Measurements from ENCODE around the gene AKAP7. TPM values are rescaled to one million over a fixed set of nuclear protein-coding genes. Genes with fewer than 3 reads are reported as not detected.

AKAP7 gene
- total RNA-seq, 1 donor from 2014 or later, result 10.9 TPM

DNA sequence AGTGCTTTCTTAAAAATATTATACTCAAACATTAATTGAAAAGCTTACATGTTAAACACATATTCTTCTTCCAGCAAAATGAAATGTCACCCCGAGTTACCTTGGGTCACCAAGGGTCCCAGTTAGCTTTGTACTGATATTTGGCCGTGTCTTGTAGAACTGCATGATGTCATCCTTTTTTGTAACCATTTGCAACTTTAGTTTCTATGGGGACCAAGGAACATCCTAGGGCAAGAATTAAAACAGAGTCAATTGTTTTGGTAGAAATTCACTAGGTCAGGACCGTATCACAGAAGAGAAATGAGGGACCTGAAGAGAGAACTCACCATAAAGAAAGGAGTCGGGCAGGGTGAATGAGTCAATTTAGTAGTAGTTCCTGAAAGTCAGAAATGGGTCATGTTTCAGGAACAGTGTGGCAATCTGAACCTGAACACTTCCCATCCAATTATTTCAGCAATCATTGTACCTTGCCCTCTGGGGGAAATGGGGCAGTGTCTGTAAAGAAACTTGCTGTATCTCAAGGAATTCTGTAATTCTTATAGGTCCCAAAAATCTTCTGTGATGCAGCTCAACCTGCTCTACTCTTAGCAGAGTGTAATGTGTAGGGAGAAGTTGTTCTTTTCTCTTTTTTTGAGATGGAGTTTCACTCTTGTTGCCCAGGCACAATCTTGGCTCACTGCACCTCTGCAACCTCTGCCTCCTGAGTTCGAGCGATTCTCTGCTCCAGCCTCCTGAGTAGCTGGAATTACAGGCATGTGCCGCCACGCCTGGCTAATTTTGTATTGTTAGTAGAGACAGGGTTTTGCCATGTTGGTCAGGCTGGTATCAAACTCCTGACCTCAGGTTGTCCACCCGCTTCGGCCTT, 5.3 kb upstream of the AKAP7 start:
- intact Hi-C loops (cut with DNase I), result no loop called here

DNA sequence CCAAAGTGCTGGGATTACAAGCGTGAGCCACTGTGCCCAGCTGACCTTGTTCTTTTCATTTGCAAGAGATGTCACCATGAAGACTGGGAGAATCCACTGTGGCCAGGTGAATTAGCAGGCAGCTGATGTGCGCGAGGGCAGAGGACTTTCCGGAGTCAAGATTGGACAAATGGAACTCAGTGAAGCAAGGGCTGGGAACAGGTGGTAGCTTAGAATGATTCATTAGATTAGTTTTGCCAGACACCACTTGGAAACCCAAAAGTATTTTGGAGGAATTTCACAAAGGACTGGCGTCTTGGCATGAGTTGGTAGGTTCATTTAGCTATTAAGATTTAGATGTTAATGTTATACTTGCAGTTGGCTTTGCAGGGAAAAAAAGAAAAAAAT, 4.7 kb upstream of the AKAP7 start:
- intact Hi-C loops (cut with DNase I), result no loop called here
- no peak for DNase-seq (ENCODE audit: low spot score)

More for the DNA sequence above, 5.3 kb upstream of the AKAP7 start:
- no peak for DNase-seq (ENCODE audit: low spot score)

DNA sequence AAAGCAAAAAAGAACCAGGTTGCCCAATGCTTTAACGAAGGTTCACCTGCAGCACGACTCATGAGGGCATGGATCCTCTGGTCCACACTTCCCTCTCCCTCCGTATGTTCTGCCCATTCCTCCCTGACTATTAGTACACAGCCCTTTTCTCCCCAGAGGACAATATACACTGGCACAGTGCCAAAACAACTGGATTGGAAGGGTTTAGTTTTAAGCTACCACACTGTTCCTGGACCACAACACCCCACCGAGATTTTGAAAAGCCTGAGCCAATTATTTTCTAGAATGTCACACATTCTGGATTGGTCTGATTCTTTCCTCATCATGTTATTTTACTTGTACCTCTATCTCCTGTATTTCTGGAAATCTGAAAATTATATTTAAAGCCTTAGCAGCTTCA, 2.9 kb upstream of the AKAP7 start:
- DNase-seq (ENCODE audit: low spot score), result no peak
- intact Hi-C loops (cut with DNase I), result no loop called here

DNA sequence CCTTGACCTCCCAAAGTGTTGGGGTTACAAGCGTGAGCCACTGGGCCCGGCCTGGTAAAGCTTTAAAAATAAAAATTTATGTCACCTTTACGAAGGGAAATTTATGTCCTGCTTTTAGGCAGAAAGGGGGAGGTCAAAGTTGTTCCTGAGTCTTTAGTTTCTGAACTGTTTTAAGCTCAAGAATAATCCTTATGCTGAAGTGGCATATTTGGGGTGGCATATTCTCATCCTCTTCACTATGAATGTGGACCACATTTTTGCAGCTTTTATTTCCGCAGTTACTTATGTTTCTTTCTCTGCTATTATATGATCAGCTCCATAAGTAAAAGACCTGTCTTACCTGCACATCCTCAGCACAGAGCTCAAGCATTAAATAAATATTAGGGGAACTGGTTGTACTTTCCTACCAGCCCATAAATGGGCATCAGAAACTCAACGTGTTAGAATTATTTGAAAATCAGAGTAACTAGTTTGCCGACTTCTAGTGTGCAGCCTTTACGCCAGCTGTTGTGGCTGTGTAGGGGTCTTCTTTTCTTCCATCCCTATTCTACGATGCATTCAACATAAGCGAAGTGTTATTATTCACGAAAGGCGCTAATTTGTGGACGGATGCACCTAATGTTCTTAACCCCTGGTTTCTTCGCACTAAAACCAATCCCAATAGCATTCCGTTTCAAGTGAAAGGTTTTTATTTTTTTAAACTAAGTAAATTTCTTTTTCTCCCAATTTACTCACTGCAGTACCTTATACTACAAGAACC, 867 bp upstream of the AKAP7 start:
- intact Hi-C loops (cut with DNase I), result no loop called here
- no peak for DNase-seq (ENCODE audit: low spot score)

DNA sequence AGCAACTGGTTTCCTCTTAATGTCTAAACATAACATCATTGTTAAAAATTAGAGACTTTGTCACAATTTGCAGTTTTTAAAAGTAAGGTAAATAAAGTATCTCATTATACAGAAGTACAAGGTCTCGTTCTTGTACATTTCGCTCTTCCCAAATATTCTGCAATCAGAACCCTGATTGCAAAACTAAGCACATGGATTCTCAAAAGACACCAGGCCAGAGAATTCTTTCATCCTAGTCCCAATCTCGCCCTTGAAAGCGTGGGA, 355 bp upstream of the AKAP7 start:
- DNase-seq (ENCODE audit: low spot score), result no peak
- intact Hi-C loops (cut with DNase I), result no loop called here

DNA sequence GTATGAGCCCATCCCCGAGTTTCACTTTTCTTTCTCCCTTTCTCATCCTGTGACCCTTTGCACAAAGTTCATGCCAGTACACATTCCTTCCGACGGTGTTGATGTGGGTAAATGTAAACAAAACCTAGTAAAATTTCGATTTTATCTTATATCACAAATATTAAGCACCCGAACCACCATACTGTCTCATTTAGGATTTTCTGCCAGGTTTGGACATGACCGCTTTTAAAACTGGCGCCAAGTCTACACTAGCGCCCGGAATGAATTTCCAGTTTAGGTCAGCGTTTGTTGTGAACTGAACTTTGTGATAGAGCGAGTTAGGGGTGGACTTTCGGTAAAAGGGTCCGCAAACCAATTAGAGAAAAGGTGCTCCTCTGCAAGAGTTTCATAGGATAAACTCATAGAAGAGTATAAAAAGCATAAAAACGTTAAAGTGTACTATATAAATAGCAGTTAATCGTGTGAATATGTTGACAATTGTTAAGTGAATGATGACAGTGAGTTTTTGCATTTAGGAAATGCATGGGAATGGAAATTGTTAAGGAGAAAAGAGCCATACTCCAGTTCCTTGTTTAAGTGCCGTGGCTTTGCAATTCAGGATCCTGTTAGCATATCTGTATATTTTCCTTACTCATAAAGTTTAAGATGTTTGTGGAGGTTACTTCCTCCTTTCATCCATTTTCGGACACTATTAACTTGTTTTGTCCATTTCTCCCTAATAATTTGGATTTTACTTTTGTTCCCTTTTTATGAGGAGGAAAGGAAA, 937 bp downstream of the AKAP7 start:
- no peak for DNase-seq (ENCODE audit: low spot score)
- intact Hi-C loops (cut with DNase I), result no loop called here

DNA sequence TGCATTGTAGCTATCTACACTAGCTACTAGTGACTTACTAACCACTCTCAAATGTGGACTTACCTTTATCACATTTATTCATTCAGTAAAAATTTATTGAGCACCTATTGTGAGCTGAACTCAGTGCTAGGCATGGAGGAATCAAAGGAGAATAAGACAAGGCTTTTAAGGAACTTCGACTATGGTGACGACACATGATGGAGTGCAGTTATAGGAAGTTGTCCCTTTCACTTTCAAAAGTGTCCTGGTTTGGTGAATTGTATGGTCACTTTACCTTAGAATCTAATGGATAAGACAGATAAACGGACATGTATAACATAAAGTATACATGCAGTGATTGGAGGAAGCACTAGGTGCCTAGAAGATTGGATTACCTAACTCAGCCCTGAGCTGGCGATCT, 4.3 kb downstream of the AKAP7 start:
- no peak for DNase-seq (ENCODE audit: low spot score)
- intact Hi-C loops (cut with DNase I), result no loop called here

DNA sequence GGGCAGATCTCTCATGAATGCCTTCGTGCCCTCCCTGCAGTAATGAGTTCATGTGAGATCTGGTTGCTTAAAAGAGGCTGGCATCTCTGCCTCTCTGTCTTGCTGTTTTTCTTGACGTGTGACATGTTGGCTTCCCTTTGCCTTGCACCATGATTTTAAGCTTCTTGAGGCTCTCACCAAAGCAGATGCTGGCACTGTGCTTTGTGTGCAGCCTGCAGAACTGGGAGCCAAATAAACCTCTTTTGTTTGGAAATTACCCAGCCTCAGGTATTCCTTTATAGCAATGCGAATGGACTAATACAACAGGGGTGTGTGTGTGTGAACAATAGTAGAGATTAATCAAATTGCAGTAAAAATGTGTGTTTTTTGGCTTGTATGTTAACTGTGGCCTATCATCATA, 8.1 kb downstream of the AKAP7 start:
- intact Hi-C loops (cut with DNase I), result no loop called here
- DNase-seq (ENCODE audit: low spot score), result no peak

DNA sequence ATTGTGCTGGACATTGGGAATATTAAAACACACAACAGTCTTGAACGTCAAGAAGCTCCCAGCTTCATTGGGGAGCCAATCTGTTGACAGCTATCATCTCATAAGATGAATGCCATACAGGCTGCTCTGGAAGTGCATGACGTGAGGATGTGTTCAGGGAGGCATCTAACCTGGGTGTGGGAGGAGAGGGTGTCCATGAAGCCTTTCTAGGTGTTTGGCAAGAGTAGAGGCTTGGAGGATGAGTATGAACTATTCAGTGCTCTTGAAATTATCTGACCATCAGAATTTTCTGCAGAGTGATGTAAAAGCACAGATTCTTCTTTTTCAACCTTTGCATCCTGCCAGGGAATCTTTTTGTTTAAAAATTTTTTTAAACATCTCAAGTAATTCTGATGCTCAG, 11.6 kb downstream of the AKAP7 start:
- no peak for DNase-seq (ENCODE audit: low spot score)
- intact Hi-C loops (cut with DNase I), result no loop called here

DNA sequence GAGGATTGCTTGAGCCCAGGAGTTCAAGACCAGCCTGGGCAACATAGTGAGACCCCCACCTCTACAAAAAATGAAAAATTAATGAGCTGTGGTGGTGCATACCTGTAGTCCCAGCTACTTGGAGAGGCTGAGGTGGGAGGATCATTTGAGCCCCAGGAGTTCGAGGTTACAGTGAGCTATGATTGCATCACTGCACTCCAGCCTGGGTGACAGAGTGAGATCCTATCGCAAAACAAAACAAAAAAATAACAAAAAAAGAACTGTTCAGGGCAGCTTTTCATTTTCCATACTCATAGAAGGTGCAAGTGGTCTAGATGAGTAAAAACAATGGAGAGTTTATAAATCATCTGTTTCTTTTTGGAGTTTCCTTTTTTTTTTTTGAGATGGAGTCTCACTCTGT, 21.1 kb downstream of the AKAP7 start:
- intact Hi-C loops (cut with DNase I), result no loop called here
- no peak for DNase-seq (ENCODE audit: low spot score)

DNA sequence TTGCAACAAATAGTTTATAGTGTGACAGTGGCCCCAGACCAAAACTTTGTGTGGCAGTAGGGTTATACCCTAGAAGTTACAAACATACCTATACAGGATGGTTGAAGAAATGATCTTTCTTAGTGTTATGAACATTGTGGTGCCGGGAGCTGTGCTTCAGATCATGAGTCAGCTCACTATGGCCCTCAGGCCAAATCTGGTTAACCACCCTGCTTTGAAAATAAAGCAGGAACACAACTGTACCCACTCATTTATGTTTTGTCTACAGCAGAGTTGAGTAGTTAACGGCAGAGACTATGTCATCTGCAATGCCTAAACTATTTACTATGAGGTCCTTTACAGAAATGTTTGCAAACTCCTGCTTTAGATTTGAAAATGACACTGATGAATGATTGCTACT, 24.3 kb downstream of the AKAP7 start:
- DNase-seq (ENCODE audit: low spot score), result no peak
- intact Hi-C loops (cut with DNase I), result no loop called here

DNA sequence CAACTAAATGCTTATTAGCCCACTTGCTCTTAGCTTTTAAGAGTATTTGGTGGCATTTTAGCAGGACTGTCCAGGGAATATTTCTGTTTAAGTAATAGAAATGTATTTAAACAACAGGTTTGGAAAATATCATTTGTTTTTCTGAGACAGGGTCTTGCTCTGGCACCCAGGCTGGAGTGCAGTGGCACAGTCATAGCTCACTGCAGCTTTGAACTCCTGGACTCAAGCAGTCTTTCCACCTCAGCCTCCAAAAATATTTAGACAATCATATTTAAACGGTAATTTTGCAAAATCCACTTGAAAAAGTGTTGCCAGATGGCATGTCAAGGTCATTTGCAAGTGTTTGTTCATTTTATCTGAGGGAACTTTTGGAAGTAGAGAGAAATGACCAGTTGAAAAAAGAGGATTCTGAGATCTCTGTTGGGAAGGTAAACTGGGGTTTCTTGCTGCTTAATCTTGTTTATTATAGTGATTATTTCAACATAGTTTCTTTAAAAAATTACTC, 25.0 kb downstream of the AKAP7 start:
- DNase-seq (ENCODE audit: low spot score), result no peak
- intact Hi-C loops (cut with DNase I), result no loop called here

DNA sequence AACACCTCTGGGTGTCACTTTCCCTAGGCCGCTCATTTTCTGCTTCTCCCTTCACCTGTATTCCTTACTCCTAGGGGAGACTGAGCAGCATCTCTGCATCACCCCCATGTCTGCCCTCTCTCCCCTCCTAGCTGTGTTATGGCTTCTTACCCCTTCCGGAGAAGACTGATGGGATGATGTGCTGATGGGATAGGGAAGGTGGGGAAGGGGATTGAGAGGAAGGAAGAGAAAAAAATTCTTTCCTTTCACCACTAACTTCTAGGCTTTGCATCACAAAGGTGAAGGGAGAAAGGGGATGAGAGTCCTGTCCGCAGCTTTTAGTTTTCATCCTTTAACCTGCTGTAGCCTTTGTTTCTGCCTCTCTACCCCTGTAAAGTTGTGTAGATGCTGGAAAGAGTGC, 26.7 kb downstream of the AKAP7 start:
- intact Hi-C loops (cut with DNase I), result no loop called here
- no peak for DNase-seq (ENCODE audit: low spot score)

DNA sequence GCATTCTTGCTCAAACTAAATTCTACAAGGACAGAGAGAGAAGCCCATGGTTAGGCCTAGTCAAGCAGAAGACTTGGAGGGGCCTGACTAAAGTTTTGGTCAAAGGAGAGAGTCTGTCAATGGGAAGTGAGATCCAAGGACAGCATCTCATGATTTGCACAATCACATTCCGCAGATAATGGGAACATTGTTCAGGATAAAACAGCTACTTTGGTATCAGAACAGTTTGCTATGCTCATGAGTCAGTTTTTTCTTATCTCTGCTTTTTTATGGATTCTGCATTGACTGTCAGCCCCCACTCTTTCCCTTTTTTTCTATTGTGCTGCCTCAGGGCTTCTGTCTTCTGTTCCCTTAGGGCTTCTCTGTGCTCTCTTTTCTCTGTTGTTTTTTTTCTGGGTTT, 28.6 kb downstream of the AKAP7 start:
- DNase-seq (ENCODE audit: low spot score), result no peak
- intact Hi-C loops (cut with DNase I), result no loop called here

DNA sequence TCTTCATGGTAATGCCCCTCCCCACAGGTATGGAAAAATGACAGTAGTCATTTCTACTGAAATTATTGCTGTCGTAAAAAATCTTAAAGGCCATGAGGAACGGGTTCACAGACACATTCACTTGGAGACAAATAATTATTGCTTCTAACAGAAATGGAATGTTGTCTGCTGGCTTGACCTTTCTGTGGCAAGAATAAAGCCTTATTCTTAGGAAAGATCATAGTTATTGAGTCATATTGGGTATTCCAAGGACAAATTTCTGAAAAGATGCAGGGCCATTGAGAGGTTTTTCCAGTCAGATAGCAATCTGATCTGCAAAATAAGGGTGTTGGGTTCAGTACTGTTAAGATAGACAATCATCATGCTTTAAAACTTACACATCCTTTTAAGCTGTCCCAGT, 29.2 kb downstream of the AKAP7 start:
- DNase-seq (ENCODE audit: low spot score), result no peak
- intact Hi-C loops (cut with DNase I), result no loop called here

DNA sequence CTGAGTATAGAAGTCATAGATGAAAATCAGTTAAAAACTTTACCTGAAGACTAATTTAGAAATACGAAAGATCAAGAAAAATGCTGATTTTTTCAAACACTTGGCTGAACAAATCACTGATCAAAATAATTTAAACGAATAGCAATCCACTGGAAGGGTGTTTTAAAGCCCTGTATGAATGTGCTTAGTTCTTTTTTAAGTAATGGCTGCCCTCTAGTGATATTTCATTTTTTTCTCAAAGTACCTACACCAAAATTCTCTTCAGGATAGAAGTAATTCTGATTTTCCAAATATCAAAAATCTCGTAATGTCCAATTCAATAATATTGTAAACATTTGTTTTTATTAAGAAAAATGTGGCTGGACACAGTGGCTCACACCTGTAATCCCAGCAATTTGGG, 32.5 kb downstream of the AKAP7 start:
- intact Hi-C loops (cut with DNase I), result no loop called here
- DNase-seq (ENCODE audit: low spot score), result no peak

DNA sequence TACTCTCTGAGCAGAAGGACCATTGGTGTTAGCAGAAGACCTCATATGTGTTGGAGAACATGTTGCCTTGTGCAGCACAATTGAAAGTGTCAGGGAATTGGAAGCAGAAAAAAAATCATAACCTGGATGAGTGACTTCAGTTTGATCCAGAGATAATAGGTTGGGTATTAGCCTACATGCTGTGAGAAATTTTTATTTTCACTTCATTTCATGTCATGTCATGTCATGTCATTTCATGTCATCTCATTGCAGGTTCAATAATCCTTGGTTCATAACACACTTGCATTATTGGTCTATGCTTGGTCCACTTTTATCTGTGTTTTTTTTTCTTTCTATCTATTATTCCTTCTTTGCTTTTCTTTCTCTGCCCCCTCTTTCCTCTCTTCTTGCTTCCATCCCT, 34.3 kb downstream of the AKAP7 start:
- intact Hi-C loops (cut with DNase I), result no loop called here
- no peak for DNase-seq (ENCODE audit: low spot score)

DNA sequence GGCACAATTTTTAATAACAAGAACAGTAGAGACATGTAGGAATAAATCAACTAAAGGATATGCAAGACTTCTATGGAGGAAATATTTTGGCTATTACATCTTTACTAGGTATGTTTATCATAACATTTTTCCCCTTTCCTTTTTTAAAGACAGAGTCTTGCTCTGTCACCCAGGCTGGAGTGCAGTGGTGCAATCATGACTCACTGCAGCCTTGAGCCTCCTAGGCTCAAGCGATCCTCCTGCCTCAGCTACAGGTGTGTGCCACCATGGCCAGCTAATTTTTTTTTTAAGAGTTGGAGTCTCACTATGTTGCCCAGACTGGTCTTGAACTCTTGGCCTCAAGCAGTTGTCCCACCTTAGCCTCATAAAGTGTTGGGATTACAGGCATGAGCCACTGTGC, 37.0 kb downstream of the AKAP7 start:
- no peak for DNase-seq (ENCODE audit: low spot score)
- intact Hi-C loops (cut with DNase I), result no loop called here

DNA sequence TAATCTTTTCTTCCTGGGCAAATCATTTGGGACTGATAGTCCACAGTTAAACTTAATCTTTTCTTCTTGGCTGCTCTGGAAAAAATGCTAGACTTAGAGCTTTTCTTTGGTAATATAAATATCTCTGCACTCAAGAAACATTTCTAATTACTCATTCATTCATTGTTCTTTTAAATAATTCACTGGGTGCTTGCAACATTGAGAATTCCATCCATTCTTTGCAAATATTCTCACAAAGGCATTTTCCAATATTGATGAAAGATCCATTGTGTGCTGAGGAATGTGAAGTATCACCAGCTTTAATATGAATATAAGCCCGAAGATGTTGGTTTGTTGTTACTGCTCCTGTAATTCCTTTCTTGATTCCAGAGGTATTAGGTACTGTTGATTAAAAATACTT, 38.4 kb downstream of the AKAP7 start:
- no peak for DNase-seq (ENCODE audit: low spot score)
- intact Hi-C loops (cut with DNase I), result no loop called here

DNA sequence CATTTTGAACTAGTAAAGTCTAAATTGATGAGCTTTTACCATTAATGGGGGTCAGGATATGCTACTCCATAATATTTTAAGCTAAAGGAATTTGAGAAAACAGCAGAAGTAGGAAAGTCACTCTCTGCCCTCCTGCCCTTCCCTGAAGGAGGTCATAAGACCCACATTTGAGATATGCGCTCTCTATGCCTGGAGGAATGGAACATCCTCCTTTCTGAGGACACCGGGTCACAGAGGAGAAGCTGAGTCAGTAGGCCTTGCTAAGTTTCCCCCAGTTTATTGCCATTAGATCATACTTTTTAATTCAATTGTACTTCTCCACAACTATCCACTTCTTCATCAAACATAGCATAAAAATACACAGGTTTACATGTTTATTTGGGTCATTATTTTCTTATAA, 40.3 kb downstream of the AKAP7 start:
- no peak for DNase-seq (ENCODE audit: low spot score)
- intact Hi-C loops (cut with DNase I), result no loop called here

DNA sequence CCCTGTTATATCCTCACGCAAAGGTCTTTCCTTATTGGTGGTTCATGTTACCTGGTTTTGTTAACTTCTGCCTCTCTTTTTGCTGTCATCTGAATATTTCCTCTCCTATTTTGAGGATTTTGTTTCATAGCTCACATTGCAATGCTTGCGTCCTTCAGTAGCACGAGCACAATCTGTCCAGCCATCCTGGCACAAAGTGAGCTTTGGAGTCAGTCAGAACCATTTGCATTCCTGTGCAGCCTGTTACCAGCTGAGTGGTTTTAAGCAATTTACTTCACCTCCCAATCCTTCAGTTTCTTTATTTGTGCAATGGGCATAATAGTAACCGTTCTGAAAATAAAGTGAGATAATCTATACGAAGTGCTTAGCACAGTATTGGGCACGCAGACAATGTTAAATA, 42.7 kb downstream of the AKAP7 start:
- no peak for DNase-seq (ENCODE audit: low spot score)
- intact Hi-C loops (cut with DNase I), result no loop called here
